ENCODE results near the gene P4HA1. TPM values are rescaled to one million over a fixed set of nuclear protein-coding genes. Genes with fewer than 3 reads are reported as not detected.
"Not testable (repeated sequence)": the region's sequence is repeated elsewhere in the genome, so short reads cannot be mapped to it uniquely, and the experiment has no call there.

Gene P4HA1
- polyA plus RNA-seq, 5 donors: 51.4 to 84.2 (median 71.5) TPM

GRCh38 chr10:73044378-73045285, 52.0 kb downstream of the P4HA1 start:
- DNase-seq: peak; percentile 14 to 16

- no peak for DNase-seq
Observed at GRCh38 chr10:73043766-73044377, 52.8 kb downstream of the P4HA1 start.

- no peak for DNase-seq
Observed at GRCh38 chr10:73043319-73043718, 53.3 kb downstream of the P4HA1 start.

GRCh38 chr10:73042130-73042529, 54.5 kb downstream of the P4HA1 start:
- no peak for DNase-seq

- no peak for DNase-seq
Observed at GRCh38 chr10:73039635-73040034, 57.0 kb downstream of the P4HA1 start.

- DNase-seq: not testable (repeated sequence)
Observed at GRCh38 chr10:73036285-73036684, 60.4 kb downstream of the P4HA1 start.

GRCh38 chr10:73032536-73032935, 64.1 kb downstream of the P4HA1 start:
- DNase-seq: no peak

GRCh38 chr10:73026623-73027022, 70.0 kb downstream of the P4HA1 start:
- DNase-seq: not testable (repeated sequence)

GRCh38 chr10:73023455-73024070, 73.1 kb downstream of the P4HA1 start:
- not testable (repeated sequence) for DNase-seq

- not testable (repeated sequence) for DNase-seq
Observed at GRCh38 chr10:73022961-73023360, 73.7 kb downstream of the P4HA1 start.

- DNase-seq: not testable (repeated sequence)
Observed at GRCh38 chr10:73021538-73022164, 75.0 kb downstream of the P4HA1 start.

GRCh38 chr10:73021050-73021449, 75.6 kb downstream of the P4HA1 start:
- DNase-seq: no peak

GRCh38 chr10:73019100-73019499, 77.6 kb downstream of the P4HA1 start:
- DNase-seq: no peak

GRCh38 chr10:73018632-73019031, 78.0 kb downstream of the P4HA1 start:
- no peak for DNase-seq

- no peak for DNase-seq
Observed at GRCh38 chr10:73017955-73018480, 78.6 kb downstream of the P4HA1 start.

- no peak for DNase-seq
Observed at GRCh38 chr10:73015779-73016178, 80.9 kb downstream of the P4HA1 start.

GRCh38 chr10:73003822-73004221, 92.8 kb downstream of the P4HA1 start:
- DNase-seq: no peak

- DNase-seq: no peak
Observed at GRCh38 chr10:73000973-73001372, 95.7 kb downstream of the P4HA1 start.

GRCh38 chr10:72997099-72997498, 99.6 kb downstream of the P4HA1 start:
- no peak for DNase-seq

- not testable (repeated sequence) for DNase-seq
Observed at GRCh38 chr10:72995459-72995858, 101.2 kb downstream of the P4HA1 start.

GRCh38 chr10:72989771-72990170, 106.9 kb downstream of the P4HA1 start:
- not testable (repeated sequence) for DNase-seq

GRCh38 chr10:72984618-72985017, 112.0 kb downstream of the P4HA1 start:
- not testable (repeated sequence) for DNase-seq
